SH-SY5Y (cell line): Measurements from ENCODE around the gene TSPAN11.

Experiments used
- GATA2 ChIP-seq: IDR thresholded peaks from 2 replicates; pipeline ENCODE4 v1.6.1; 2011; ENCODE audit warnings: mild to moderate bottlenecking, low read depth, low read length
- GATA3 ChIP-seq: IDR thresholded peaks from 2 replicates; pipeline ENCODE4 v1.6.1; 2011; ENCODE audit warnings: low read depth, mild to moderate bottlenecking, low read length, moderate library complexity

GRCh38 chr12:30988086-30988485 is 61.5 kb downstream of the TSPAN11 start:
- TF ChIP-seq GATA3 (no peak), GATA2 (no peak)
